HG03442 (cell line): ENCODE results near the gene CDCA7.
"Not testable (repeated sequence)": the region's sequence is repeated elsewhere in the genome, so short reads cannot be mapped to it uniquely, and the experiment has no call there.

Experiments
- ATAC-seq: cut with Tn5 transposase; IDR thresholded peaks from one replicate; pipeline ENCODE4 v1.9.1; 2021; ENCODE audit warnings: mild to moderate bottlenecking, moderate library complexity; ENCODE audit not compliant: unreplicated experiment

Gene CDCA7

GRCh38 chr2:173401716-173402326 is 47.1 kb downstream of the CDCA7 start:
- no peak for ATAC-seq

- ATAC-seq = no peak
These were observed 47.8 kb downstream of the CDCA7 start for GRCh38 chr2:173402405-173402974.

- no peak for ATAC-seq
These were observed 50.4 kb downstream of the CDCA7 start for GRCh38 chr2:173404841-173405750.

- no peak for ATAC-seq
These were observed 52.5 kb downstream of the CDCA7 start for GRCh38 chr2:173407176-173407575.

- no peak for ATAC-seq
These were observed 53.0 kb downstream of the CDCA7 start for GRCh38 chr2:173407646-173408045.

GRCh38 chr2:173410579-173410978 is 55.9 kb downstream of the CDCA7 start:
- ATAC-seq = no peak

- ATAC-seq = no peak
These were observed 58.0 kb downstream of the CDCA7 start for GRCh38 chr2:173412628-173413027.

- no peak for ATAC-seq
These were observed 60.2 kb downstream of the CDCA7 start for GRCh38 chr2:173414823-173415322.

- no peak for ATAC-seq
These were observed 61.0 kb downstream of the CDCA7 start for GRCh38 chr2:173415431-173416381.

GRCh38 chr2:173416415-173417152 is 61.9 kb downstream of the CDCA7 start:
- ATAC-seq = not testable (repeated sequence)

GRCh38 chr2:173417341-173417740 is 62.7 kb downstream of the CDCA7 start:
- no peak for ATAC-seq

GRCh38 chr2:173417802-173418201 is 63.1 kb downstream of the CDCA7 start:
- ATAC-seq = no peak
